Neuronal stem cell (in vitro differentiated cells): Measurements from ENCODE around the gene GRID1.

Experiments used
- DNase-seq: peaks from one replicate; pipeline ENCODE4 v3.0.0-alpha.2; 2013; ENCODE audit warnings: low spot score
- H2AFZ ChIP-seq: one replicate; pipeline ENCODE4 v1.6.1; 2013; ENCODE audit warnings: mild to moderate bottlenecking, low read length, inconsistent platforms
- H2AK5ac ChIP-seq: 2 replicates; pipeline ENCODE4 v1.6.1; 2013; ENCODE audit warnings: low read depth, mild to moderate bottlenecking, inconsistent platforms, low read length, moderate library complexity, mixed read lengths
- H2BK120ac ChIP-seq: 2 replicates; pipeline ENCODE4 v1.6.1; 2013; ENCODE audit warnings: low read depth, mild to moderate bottlenecking, inconsistent platforms, low read length, moderate library complexity, mixed read lengths
- H2BK12ac ChIP-seq: one replicate; pipeline ENCODE4 v1.6.1; 2013; ENCODE audit warnings: low read length, inconsistent platforms
- H2BK15ac ChIP-seq: 2 replicates; pipeline ENCODE4 v1.6.1; 2013; ENCODE audit warnings: mild to moderate bottlenecking, low read length, inconsistent platforms, mixed read lengths
- H2BK5ac ChIP-seq: one replicate; pipeline ENCODE4 v1.6.1; 2013; ENCODE audit warnings: inconsistent platforms, mild to moderate bottlenecking, low read length, moderate library complexity
- H3K14ac ChIP-seq: one replicate; pipeline ENCODE4 v1.6.1; 2013; ENCODE audit warnings: low read length, inconsistent platforms
- H3K18ac ChIP-seq: 2 replicates; pipeline ENCODE4 v1.6.1; 2013; ENCODE audit warnings: low read length, inconsistent platforms
- H3K23ac ChIP-seq: 2 replicates; pipeline ENCODE4 v1.6.1; 2013; ENCODE audit warnings: low read depth, mild to moderate bottlenecking, mixed read lengths, low read length, inconsistent platforms; ENCODE audit not compliant: poor library complexity
- H3K27ac ChIP-seq: replicated peaks from 3 replicates; pipeline ENCODE4 v1.5.1; 2013; ENCODE audit warnings: low read length, inconsistent platforms
- H3K27me3 ChIP-seq, 3 experiments: 2 replicates each; pipeline ENCODE4 v1.6.1; 2013; ENCODE audit warnings: low read length in 3 of 3, mild to moderate bottlenecking in 2 of 3, inconsistent platforms in 1 of 3, low read depth in 1 of 3, mixed read lengths in 1 of 3, moderate library complexity in 1 of 3; ENCODE audit not compliant: control insufficient read depth in 3 of 3, insufficient read depth in 3 of 3
- H3K36me3 ChIP-seq, 2 donors: replicated peaks in 1 of 2; 2 replicates each; pipeline ENCODE4 v1.6.1; 2013; ENCODE audit warnings: low read length in 2 of 2; ENCODE audit not compliant: control insufficient read depth in 2 of 2, insufficient read depth in 2 of 2
- H3K4ac ChIP-seq: 2 replicates; pipeline ENCODE4 v1.6.1; 2013; ENCODE audit warnings: inconsistent platforms, mild to moderate bottlenecking, low read length, moderate library complexity
- H3K4me1 ChIP-seq, 2 donors: 1 replicate in 1 of 2; 2 replicates in 1 of 2; pipeline ENCODE4 v1.6.1; 2013; ENCODE audit warnings: low read length in 2 of 2, low read depth in 1 of 2; ENCODE audit not compliant: control insufficient read depth in 2 of 2, insufficient read depth in 1 of 2
- H3K4me2 ChIP-seq: one replicate; pipeline ENCODE4 v1.6.1; 2013; ENCODE audit warnings: mild to moderate bottlenecking, low read length, inconsistent platforms; ENCODE audit not compliant: insufficient read depth, poor library complexity, severe bottlenecking
- H3K4me3 ChIP-seq, 2 donors: 2 replicates each; pipeline ENCODE4 v1.5.1; 2013; ENCODE audit warnings: low read length in 2 of 2, mild to moderate bottlenecking in 2 of 2, inconsistent platforms in 1 of 2, moderate library complexity in 1 of 2
- H3K79me1 ChIP-seq: one replicate; pipeline ENCODE4 v1.6.1; 2013; ENCODE audit warnings: low read depth, mild to moderate bottlenecking, inconsistent platforms, low read length, moderate library complexity
- H3K9ac ChIP-seq: one replicate; pipeline ENCODE4 v1.6.1; 2013; ENCODE audit warnings: mild to moderate bottlenecking, low read depth, low read length, inconsistent platforms; ENCODE audit not compliant: poor library complexity
- H3K9me3 ChIP-seq, 2 donors: replicated peaks in 1 of 2; 2 replicates each; pipeline versions ENCODE3 to v1.6.1; 2013; ENCODE audit warnings: low read length in 2 of 2, mild to moderate bottlenecking in 2 of 2, inconsistent platforms in 1 of 2, low read depth in 1 of 2, mixed read lengths in 1 of 2, moderate library complexity in 1 of 2; ENCODE audit not compliant: control insufficient read depth in 2 of 2, insufficient read depth in 1 of 2
- H4K8ac ChIP-seq: one replicate; pipeline ENCODE4 v1.6.1; 2013; ENCODE audit warnings: low read depth, mild to moderate bottlenecking, inconsistent platforms, low read length, moderate library complexity
- H4K91ac ChIP-seq: one replicate; pipeline ENCODE4 v1.6.1; 2013; ENCODE audit warnings: low read length, low read depth, mild to moderate bottlenecking, inconsistent platforms; ENCODE audit not compliant: poor library complexity
- WGBS, 2 donors: extraction: QIAGEN DNeasy Blood & Tissue Kit; methylation state at CpG; one replicate each; pipeline ENCODE4 v1.1.7; 2013; ENCODE audit warnings: missing lambda C conversion rate in 2 of 2, mixed read lengths in 1 of 2; ENCODE audit not compliant: insufficient read length in 2 of 2, insufficient replicate concordance in 1 of 2; ENCODE audit errors: extremely low coverage in 2 of 2; 5-methylcytosine and 5-hydroxymethylcytosine counted together

Gene GRID1

GRCh38 chr10:85607043-85607695, 759.4 kb downstream of the GRID1 start:
- no peak overlapping the region for H4K8ac ChIP-seq
- H3K27ac ChIP-seq = no peak overlapping the region
- H3K4ac ChIP-seq = no peak overlapping the region
- H3K27me3 ChIP-seq = no peaks in the 10 kb centered on the region
- H3K4me1 ChIP-seq = peaks cover 0 to 1% of the 10 kb centered on the region in 2 donors
- no peak for DNase-seq
- H3K36me3 ChIP-seq = no peaks in the 10 kb centered on the region
- H2AFZ ChIP-seq = no peak overlapping the region
- no peak overlapping the region for H2BK12ac ChIP-seq
- H2BK5ac ChIP-seq = no peak overlapping the region
- H3K4me2 ChIP-seq = no peak overlapping the region
- no peak overlapping the region for H4K91ac ChIP-seq
- H3K9me3 ChIP-seq = peaks cover 0 to 2% of the 10 kb centered on the region in 2 donors
- H2BK120ac ChIP-seq = no peak overlapping the region
- H3K79me1 ChIP-seq = no peaks in the 10 kb centered on the region
- H3K9ac ChIP-seq = no peak overlapping the region
- no peak overlapping the region for H2BK15ac ChIP-seq
- H3K14ac ChIP-seq = no peak overlapping the region
- no peak overlapping the region for H2AK5ac ChIP-seq
- H3K4me3 ChIP-seq = no peak overlapping the region
- WGBS, 2 donors = no CpG with 5 or more reads among the region's 11 CpGs
- no peak overlapping the region for H3K18ac ChIP-seq
- no peak overlapping the region for H3K23ac ChIP-seq

GRCh38 chr10:85606401-85606800, 760.2 kb downstream of the GRID1 start:
- no peak overlapping the region for H3K27ac ChIP-seq
- H3K79me1 ChIP-seq = no peaks in the 10 kb centered on the region
- no peak overlapping the region for H2BK5ac ChIP-seq
- H2BK15ac ChIP-seq = no peak overlapping the region
- H2AFZ ChIP-seq = no peak overlapping the region
- H2BK120ac ChIP-seq = no peak overlapping the region
- H3K9me3 ChIP-seq = peaks cover 0 to 2% of the 10 kb centered on the region in 2 donors
- no peak overlapping the region for H3K4me2 ChIP-seq
- no peaks in the 10 kb centered on the region for H3K36me3 ChIP-seq
- H3K23ac ChIP-seq = no peak overlapping the region
- no peak overlapping the region for H3K4ac ChIP-seq
- no peak overlapping the region for H3K18ac ChIP-seq
- DNase-seq = no peak
- H2AK5ac ChIP-seq = no peak overlapping the region
- no peak overlapping the region for H4K91ac ChIP-seq
- no peak overlapping the region for H3K4me3 ChIP-seq
- H3K4me1 ChIP-seq = peaks cover 0 to 1% of the 10 kb centered on the region in 2 donors
- H3K9ac ChIP-seq = no peak overlapping the region
- H2BK12ac ChIP-seq = no peak overlapping the region
- H3K14ac ChIP-seq = no peak overlapping the region
- no CpG with 5 or more reads among the region's 5 CpGs for WGBS, 2 donors
- H4K8ac ChIP-seq = no peak overlapping the region
- no peaks in the 10 kb centered on the region for H3K27me3 ChIP-seq

GRCh38 chr10:85604884-85605283, 761.7 kb downstream of the GRID1 start:
- Histone ChIP-seq H3K18ac (no peak overlapping the region), H3K9me3 (peaks cover 0 to 2% of the 10 kb centered on the region in 2 donors), H3K23ac (no peak overlapping the region), H2AFZ (no peak overlapping the region), H2BK15ac (no peak overlapping the region), H3K36me3 (no peaks in the 10 kb centered on the region), H2AK5ac (no peak overlapping the region), H3K4ac (no peak overlapping the region), H3K27me3 (no peaks in the 10 kb centered on the region), H3K4me3 (no peak overlapping the region), H4K8ac (no peak overlapping the region), H3K4me2 (no peak overlapping the region), H3K4me1 (peaks cover 0 to 1% of the 10 kb centered on the region in 2 donors), H4K91ac (no peak overlapping the region), H2BK5ac (no peak overlapping the region), H3K9ac (no peak overlapping the region), H3K27ac (no peak overlapping the region), H2BK12ac (no peak overlapping the region), H3K79me1 (no peaks in the 10 kb centered on the region), H2BK120ac (no peak overlapping the region), H3K14ac (no peak overlapping the region)
- no peak for DNase-seq
- no CpG with 5 or more reads among the region's 5 CpGs for WGBS, 2 donors

GRCh38 chr10:85604136-85604725, 762.4 kb downstream of the GRID1 start:
- Histone ChIP-seq H3K4ac (no peak overlapping the region), H4K91ac (no peak overlapping the region), H3K9ac (no peak overlapping the region), H4K8ac (no peak overlapping the region), H3K23ac (no peak overlapping the region), H2BK15ac (no peak overlapping the region), H3K36me3 (no peaks in the 10 kb centered on the region), H3K4me1 (peaks cover 0 to 1% of the 10 kb centered on the region in 2 donors), H3K27ac (no peak overlapping the region), H2BK120ac (no peak overlapping the region), H3K27me3 (no peaks in the 10 kb centered on the region), H3K14ac (no peak overlapping the region), H2AFZ (no peak overlapping the region), H2BK5ac (no peak overlapping the region), H3K79me1 (no peaks in the 10 kb centered on the region), H2BK12ac (no peak overlapping the region), H3K4me2 (no peak overlapping the region), H3K4me3 (no peak overlapping the region), H2AK5ac (no peak overlapping the region), H3K18ac (peak overlapping the region; percentile 15), H3K9me3 (peaks cover 0 to 2% of the 10 kb centered on the region in 2 donors)
- no CpG with 5 or more reads among the region's 5 CpGs for WGBS, 2 donors
- no peak for DNase-seq
